ENCODE results near the gene ATP12A. TPM values are rescaled to one million over a fixed set of nuclear protein-coding genes. Genes with fewer than 3 reads are reported as not detected.
A peak's percentile ranks its signal among the peaks of the same experiment; 100 is the strongest.
"Not testable (repeated sequence)": the region's sequence is repeated elsewhere in the genome, so short reads cannot be mapped to it uniquely, and the experiment has no call there.

ATP12A gene
- total RNA-seq, 1 donor from 2014 or later: not detected

DNA sequence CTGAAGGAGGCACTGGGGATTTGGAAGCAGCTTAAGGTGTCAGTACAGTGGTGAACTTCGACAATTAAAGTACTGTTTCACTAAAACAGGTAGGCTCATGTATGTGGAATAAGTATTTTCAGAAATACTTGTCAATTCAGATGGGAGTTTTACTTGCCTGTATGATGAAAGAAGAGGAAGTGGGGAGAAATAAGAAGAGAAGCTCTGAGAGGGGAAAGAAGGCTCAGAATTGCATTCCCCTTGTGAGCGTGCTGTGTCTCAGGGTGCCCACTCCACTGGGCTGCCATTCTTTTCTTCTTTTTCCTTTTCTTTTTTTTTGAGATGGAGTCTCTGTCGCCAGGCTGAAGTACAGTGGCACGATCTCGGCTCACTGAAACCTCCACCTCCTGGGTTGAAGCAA is 45.2 kb downstream of the ATP12A start:
- DNase-seq (ENCODE audit: low spot score): no peak
- no peaks in the 10 kb centered on the region for H3K4me1 ChIP-seq
- no peaks in the 10 kb centered on the region for H3K27me3 Mint-ChIP-seq (ENCODE audit: insufficient read depth, low read depth)
- no peak overlapping the region for H3K9ac ChIP-seq
- H3K27ac ChIP-seq: no peak overlapping the region
- H3K27ac Mint-ChIP-seq: no peak overlapping the region
- no peaks in the 10 kb centered on the region for H3K27me3 ChIP-seq
- no peak overlapping the region for H2AFZ ChIP-seq (replicated peaks)
- H3K4me3 ChIP-seq: no peak overlapping the region
- H3K4me2 ChIP-seq: no peak overlapping the region
- no peaks in the 10 kb centered on the region for H4K20me1 ChIP-seq (ENCODE audit: low read depth)
- H3K9me3 ChIP-seq (ENCODE audit: low read depth): no peaks in the 10 kb centered on the region
- H3K9me3 Mint-ChIP-seq: peaks cover 2% of the 10 kb centered on the region
- no peaks in the 10 kb centered on the region for H3K79me2 ChIP-seq (ENCODE audit: low read depth)
- H3K4me3 Mint-ChIP-seq: no peak overlapping the region
- H3K36me3 Mint-ChIP-seq: no peaks in the 10 kb centered on the region
- no peaks in the 10 kb centered on the region for H3K36me3 ChIP-seq
- no peaks in the 10 kb centered on the region for H3F3A ChIP-seq (ENCODE audit: low read depth)
- H3K4me1 Mint-ChIP-seq: no peaks in the 10 kb centered on the region
- TF ChIP-seq EZH2 (IDR thresholded peaks at IDR 0.05) (no peak), EZH2phosphoT487 (IDR thresholded peaks at IDR 0.05) (no peak)
- TF ChIP-seq, protein P1, sequence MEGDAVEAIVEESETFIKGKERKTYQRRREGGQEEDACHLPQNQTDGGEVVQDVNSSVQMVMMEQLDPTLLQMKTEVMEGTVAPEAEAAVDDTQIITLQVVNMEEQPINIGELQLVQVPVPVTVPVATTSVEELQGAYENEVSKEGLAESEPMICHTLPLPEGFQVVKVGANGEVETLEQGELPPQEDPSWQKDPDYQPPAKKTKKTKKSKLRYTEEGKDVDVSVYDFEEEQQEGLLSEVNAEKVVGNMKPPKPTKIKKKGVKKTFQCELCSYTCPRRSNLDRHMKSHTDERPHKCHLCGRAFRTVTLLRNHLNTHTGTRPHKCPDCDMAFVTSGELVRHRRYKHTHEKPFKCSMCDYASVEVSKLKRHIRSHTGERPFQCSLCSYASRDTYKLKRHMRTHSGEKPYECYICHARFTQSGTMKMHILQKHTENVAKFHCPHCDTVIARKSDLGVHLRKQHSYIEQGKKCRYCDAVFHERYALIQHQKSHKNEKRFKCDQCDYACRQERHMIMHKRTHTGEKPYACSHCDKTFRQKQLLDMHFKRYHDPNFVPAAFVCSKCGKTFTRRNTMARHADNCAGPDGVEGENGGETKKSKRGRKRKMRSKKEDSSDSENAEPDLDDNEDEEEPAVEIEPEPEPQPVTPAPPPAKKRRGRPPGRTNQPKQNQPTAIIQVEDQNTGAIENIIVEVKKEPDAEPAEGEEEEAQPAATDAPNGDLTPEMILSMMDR (IDR thresholded peaks at IDR 0.05): no peak

- no peaks in the 10 kb centered on the region for H3K36me3 Mint-ChIP-seq
- H3K4me2 ChIP-seq: no peak overlapping the region
- H3K9me3 ChIP-seq (ENCODE audit: low read depth): no peaks in the 10 kb centered on the region
- no peak overlapping the region for H3K4me3 ChIP-seq
- peaks cover 15% of the 10 kb centered on the region for H3K9me3 Mint-ChIP-seq
- H3K36me3 ChIP-seq: no peaks in the 10 kb centered on the region
- H3K27ac ChIP-seq: no peak overlapping the region
- no peak overlapping the region for H3K9ac ChIP-seq
- H3F3A ChIP-seq (ENCODE audit: low read depth): no peaks in the 10 kb centered on the region
- H3K4me1 Mint-ChIP-seq: no peaks in the 10 kb centered on the region
- no peak overlapping the region for H3K4me3 Mint-ChIP-seq
- no peaks in the 10 kb centered on the region for H3K4me1 ChIP-seq
- no peaks in the 10 kb centered on the region for H4K20me1 ChIP-seq (ENCODE audit: low read depth)
- peaks cover 8% of the 10 kb centered on the region for H3K27me3 Mint-ChIP-seq (ENCODE audit: insufficient read depth, low read depth)
- no peak overlapping the region for H3K27ac Mint-ChIP-seq
- TF ChIP-seq EZH2phosphoT487 (IDR thresholded peaks at IDR 0.05): no peak
- TF ChIP-seq, protein P1 (IDR thresholded peaks at IDR 0.05): peak; percentile 72
- H2AFZ ChIP-seq (replicated peaks): peak overlapping the region; percentile 77
- H3K79me2 ChIP-seq (ENCODE audit: low read depth): no peaks in the 10 kb centered on the region
- DNase-seq (ENCODE audit: low spot score): peak; percentile 85
- no peaks in the 10 kb centered on the region for H3K27me3 ChIP-seq
Measured at GRCh38 chr13:24727731-24728601, 47.8 kb downstream of the ATP12A start.

- not testable (repeated sequence) for H3K36me3 ChIP-seq; H4K20me1 ChIP-seq (ENCODE audit: low read depth); H3K36me3 Mint-ChIP-seq; H3K4me1 Mint-ChIP-seq; H3K4me3 Mint-ChIP-seq; H3K79me2 ChIP-seq (ENCODE audit: low read depth); H3K27ac Mint-ChIP-seq; H3K9ac ChIP-seq; DNase-seq (ENCODE audit: low spot score); H3K4me1 ChIP-seq; H3K27me3 ChIP-seq; H3K27ac ChIP-seq; H2AFZ ChIP-seq (replicated peaks); H3K9me3 ChIP-seq (ENCODE audit: low read depth); H3K4me3 ChIP-seq; H3K4me2 ChIP-seq; H3F3A ChIP-seq (ENCODE audit: low read depth)
- Mint-ChIP-seq H3K9me3 (peaks cover 15% of the 10 kb centered on the region), H3K27me3 (ENCODE audit: insufficient read depth, low read depth) (peaks cover 10% of the 10 kb centered on the region)
Measured at GRCh38 chr13:24730873-24731567, 50.8 kb downstream of the ATP12A start.

DNA sequence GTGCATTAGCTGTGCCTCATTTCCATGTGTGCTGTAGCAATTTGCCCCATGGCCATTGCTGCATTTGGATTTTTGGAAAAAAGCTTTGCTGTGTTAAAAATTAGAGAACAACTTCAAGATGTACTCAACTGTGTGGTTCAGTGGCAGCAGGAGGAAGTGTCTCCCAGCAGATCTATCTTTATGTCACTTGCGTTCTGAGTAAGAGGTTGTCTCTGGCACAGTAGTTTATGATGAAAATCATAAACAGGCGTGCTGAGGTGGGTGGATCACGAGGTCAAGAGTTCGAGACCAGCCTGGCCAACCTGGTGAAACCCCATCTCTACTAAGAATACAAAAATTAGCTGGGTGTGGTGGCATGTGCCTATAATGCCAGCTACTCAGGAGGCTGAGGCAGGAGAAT is 54.7 kb downstream of the ATP12A start:
- Mint-ChIP-seq H3K4me3 (no peak overlapping the region), H3K27ac (no peak overlapping the region), H3K36me3 (no peaks in the 10 kb centered on the region), H3K27me3 (ENCODE audit: insufficient read depth, low read depth) (peaks cover 24% of the 10 kb centered on the region), H3K9me3 (peaks cover 13% of the 10 kb centered on the region), H3K4me1 (no peaks in the 10 kb centered on the region)
- H3F3A ChIP-seq (ENCODE audit: low read depth): no peaks in the 10 kb centered on the region
- no peak overlapping the region for H3K27ac ChIP-seq
- H3K27me3 ChIP-seq: no peaks in the 10 kb centered on the region
- no peaks in the 10 kb centered on the region for H4K20me1 ChIP-seq (ENCODE audit: low read depth)
- H3K4me3 ChIP-seq: no peak overlapping the region
- H3K9me3 ChIP-seq (ENCODE audit: low read depth): no peaks in the 10 kb centered on the region
- no peaks in the 10 kb centered on the region for H3K36me3 ChIP-seq
- H2AFZ ChIP-seq (replicated peaks): no peak overlapping the region
- H3K9ac ChIP-seq: no peak overlapping the region
- H3K4me1 ChIP-seq: no peaks in the 10 kb centered on the region
- no peaks in the 10 kb centered on the region for H3K79me2 ChIP-seq (ENCODE audit: low read depth)
- DNase-seq (ENCODE audit: low spot score): no peak
- TF ChIP-seq, protein P1 (IDR thresholded peaks at IDR 0.05): no peak
- TF ChIP-seq EZH2phosphoT487 (IDR thresholded peaks at IDR 0.05) (no peak), EZH2 (IDR thresholded peaks at IDR 0.05) (no peak)
- H3K4me2 ChIP-seq: no peak overlapping the region

Data from neural progenitor cell (in vitro differentiated cells).